GM18951 (cell line): Measurements from ENCODE around the gene DYNC2LI1.
"Not testable (repeated sequence)": the region's sequence is repeated elsewhere in the genome, so short reads cannot be mapped to it uniquely, and the experiment has no call there.

Experiments
- POLR2A ChIP-seq: IDR thresholded peaks from 4 replicates; pipeline ENCODE4 v1.6.1; 2011; ENCODE audit warnings: mild to moderate bottlenecking; ENCODE audit not compliant: insufficient read length, insufficient read depth; ENCODE audit errors: extremely low read depth
- in situ Hi-C: fragments of 300-500 bp; cut with MboI; formaldehyde crosslinking; loops from one replicate; pipeline ENCODE4 v1.12.0; 2022; ENCODE audit warnings: low sequenced_read_pairs, mixed read lengths, inconsistent platforms; ENCODE audit not compliant: unreplicated experiment

The DYNC2LI1 gene

GRCh38 chr2:43773876-43774613 lies at the start of gene DYNC2LI1:
Gene DYNC2LI1 (plus strand): TSS chr2:43774039. CDS start chr2:43774139, 100 bp downstream.
- in situ Hi-C loops, result no loop called here
- peak; percentile 59 for TF ChIP-seq POLR2A

GRCh38 chr2:43724728-43725526 lies 48.9 kb upstream of the DYNC2LI1 start:
- in situ Hi-C loops, result no loop called here
- no peak for TF ChIP-seq POLR2A

- in situ Hi-C loops, result no loop called here
Measured at GRCh38 chr2:43725711-43726246, 48.1 kb upstream of the DYNC2LI1 start.

GRCh38 chr2:43726961-43727633 lies 46.7 kb upstream of the DYNC2LI1 start:
- in situ Hi-C loops, result not testable (repeated sequence)

More at GRCh38 chr2:43725711-43726246, 48.1 kb upstream of the DYNC2LI1 start:
- TF ChIP-seq POLR2A, result no peak

- TF ChIP-seq POLR2A, result no peak
- in situ Hi-C loops, result no loop called here
Measured at GRCh38 chr2:43727634-43728014, 46.2 kb upstream of the DYNC2LI1 start.

GRCh38 chr2:43729491-43730174 lies 44.2 kb upstream of the DYNC2LI1 start:
- TF ChIP-seq POLR2A, result no peak
- in situ Hi-C loops, result no loop called here

- no peak for TF ChIP-seq POLR2A
- in situ Hi-C loops, result no loop called here
Measured at GRCh38 chr2:43731211-43731610, 42.6 kb upstream of the DYNC2LI1 start.

GRCh38 chr2:43736637-43737036 lies 37.2 kb upstream of the DYNC2LI1 start:
- TF ChIP-seq POLR2A, result no peak
- in situ Hi-C loops, result no loop called here

- in situ Hi-C loops, result no loop called here
- no peak for TF ChIP-seq POLR2A
Measured at GRCh38 chr2:43737097-43737854, 36.6 kb upstream of the DYNC2LI1 start.

GRCh38 chr2:43737855-43738254 lies 36.0 kb upstream of the DYNC2LI1 start:
- TF ChIP-seq POLR2A, result no peak
- in situ Hi-C loops, result no loop called here

GRCh38 chr2:43738257-43738656 lies 35.6 kb upstream of the DYNC2LI1 start:
- in situ Hi-C loops, result no loop called here
- no peak for TF ChIP-seq POLR2A

GRCh38 chr2:43743706-43744105 lies 30.1 kb upstream of the DYNC2LI1 start:
- in situ Hi-C loops, result no loop called here

More at GRCh38 chr2:43743706-43744105, 30.1 kb upstream of the DYNC2LI1 start:
- no peak for TF ChIP-seq POLR2A
